GM12873 (cell line): ENCODE measurements around the gene GPR87.

Experiments used
- CTCF ChIP-seq: IDR thresholded peaks from 2 replicates; pipeline ENCODE4 v1.5.1; 2012; ENCODE audit warnings: low read depth, mild to moderate bottlenecking, moderate library complexity, low read length, control low read depth; ENCODE audit not compliant: insufficient read depth; ENCODE audit errors: missing control alignments

The GPR87 gene

GRCh38 chr3:151299006-151299405 is 17.6 kb downstream of the GPR87 start:
- no peak for TF ChIP-seq CTCF

- no peak for TF ChIP-seq CTCF
Measured at GRCh38 chr3:151297429-151297828, 19.2 kb downstream of the GPR87 start.

GRCh38 chr3:151296226-151296625 is 20.4 kb downstream of the GPR87 start:
- no peak for TF ChIP-seq CTCF

- no peak for TF ChIP-seq CTCF
Measured at GRCh38 chr3:151293127-151293526, 23.5 kb downstream of the GPR87 start.

DNA sequence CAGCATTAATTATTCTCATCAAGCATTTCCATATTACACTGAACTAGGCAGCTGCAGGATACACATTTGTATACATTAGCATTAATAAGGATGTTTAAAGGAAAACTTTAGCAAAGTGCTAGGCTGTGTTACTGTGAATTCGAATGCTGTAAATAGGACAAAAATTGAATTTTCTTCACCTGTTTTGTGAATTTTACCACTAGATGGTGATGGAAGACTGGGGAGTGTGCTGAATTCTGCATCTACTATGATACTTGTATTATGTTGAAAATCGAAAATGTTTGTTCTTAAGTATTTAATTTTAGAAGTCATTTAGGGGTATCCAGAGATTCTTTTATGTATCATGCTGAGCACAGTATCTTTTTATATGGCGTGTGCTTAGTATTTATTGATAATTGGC is 25.9 kb downstream of the GPR87 start:
- TF ChIP-seq CTCF = peak; percentile 18

DNA sequence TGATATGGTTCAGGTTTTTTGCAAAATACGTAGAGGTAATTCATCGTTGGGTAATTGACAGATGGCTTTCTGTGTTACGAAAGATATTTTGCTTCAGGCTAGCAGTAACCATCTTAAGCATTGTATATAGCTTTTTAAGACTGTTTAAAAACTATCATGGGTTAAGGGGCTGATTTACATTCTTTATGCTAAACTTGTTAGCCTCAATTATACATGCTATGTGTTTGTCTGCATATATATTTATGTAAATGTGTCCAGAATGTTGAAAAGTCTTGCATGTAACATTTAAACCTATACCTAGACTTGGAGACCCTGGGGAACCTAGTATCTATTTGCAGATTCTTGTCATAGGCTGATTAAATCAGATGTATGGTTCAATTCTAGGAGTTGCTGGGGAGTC is 27.2 kb downstream of the GPR87 start:
- TF ChIP-seq CTCF = no peak

DNA sequence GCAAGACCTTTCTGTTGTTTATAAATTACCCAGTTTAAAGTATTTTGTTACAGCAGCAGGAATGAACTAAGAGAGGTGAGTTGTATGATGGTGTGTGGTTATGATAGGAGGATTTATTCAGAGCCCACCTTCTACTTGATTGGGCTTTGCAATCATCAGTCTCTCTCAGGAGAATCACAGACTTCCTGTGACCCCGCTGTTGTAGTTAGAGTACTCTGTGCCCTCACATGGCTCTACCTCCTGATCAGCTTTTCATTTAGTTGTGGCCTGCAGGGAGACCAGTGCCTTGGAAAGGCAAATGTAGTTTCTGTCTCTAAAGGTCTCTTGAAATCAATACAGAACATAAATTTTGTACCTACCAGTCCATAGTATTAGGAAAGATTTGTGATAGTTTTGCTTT is 30.7 kb downstream of the GPR87 start:
- no peak for TF ChIP-seq CTCF
